Stimulated activated CD4-positive, alpha-beta T cell treated with anti-CD3 and anti-CD28 coated beads, Interleukin-2, amount 100 ng/mL, for 24 hours (primary cell): Measurements from ENCODE around the gene SPATA4.
"Not testable (repeated sequence)": the region's sequence is repeated elsewhere in the genome, so short reads cannot be mapped to it uniquely, and the experiment has no call there.

Experiments used
- DNase-seq, 2 donors: peaks; one replicate each; pipeline ENCODE4 v3.0.0-alpha.2; 2020

SPATA4 gene

DNA sequence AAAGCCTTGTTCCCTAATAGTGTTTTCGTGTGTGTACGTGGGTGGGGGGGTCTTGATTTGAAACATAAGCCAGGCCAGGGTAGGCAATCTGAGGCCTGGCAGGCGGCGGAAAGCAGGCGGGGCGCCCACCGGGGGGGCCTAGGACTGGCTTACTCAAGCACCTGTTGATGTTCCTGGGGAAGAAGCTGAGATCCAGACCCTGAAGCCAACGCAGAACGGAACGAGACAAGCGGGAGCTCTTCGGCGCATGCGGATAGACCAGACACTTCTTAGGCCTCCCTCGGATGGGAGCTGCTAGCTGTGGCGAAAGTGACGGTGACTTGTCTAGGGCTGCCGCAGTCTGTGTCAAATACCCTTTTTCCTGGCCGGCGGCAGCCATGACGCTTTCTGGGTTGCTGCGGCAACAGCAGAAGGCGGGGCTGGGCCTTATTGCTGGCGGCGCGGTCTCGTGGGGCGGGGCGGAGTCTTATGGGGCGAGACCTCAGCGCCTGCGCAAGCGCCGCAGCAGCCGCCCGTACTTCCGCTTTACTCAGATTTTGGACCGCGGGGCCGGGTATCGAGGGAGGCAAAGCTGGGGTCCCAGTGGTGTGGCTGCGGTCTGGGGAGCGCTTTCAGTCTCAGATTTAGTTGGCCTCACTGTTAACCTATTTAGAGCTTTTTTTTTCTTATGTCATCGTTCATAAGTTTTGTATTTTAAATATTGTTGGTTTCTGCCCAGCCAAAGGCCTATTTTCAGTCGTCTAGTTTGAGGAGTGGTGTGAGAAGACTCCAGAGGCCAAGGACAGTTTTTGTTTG is at the start of gene SPATA4:
Gene SPATA4, minus strand, starts transcription at position 402 of the 795 bp plus-strand sequence. Its CDS starts 23 bp downstream, at position 379.
- DNase-seq, result peak; percentile 94 to 95

DNA sequence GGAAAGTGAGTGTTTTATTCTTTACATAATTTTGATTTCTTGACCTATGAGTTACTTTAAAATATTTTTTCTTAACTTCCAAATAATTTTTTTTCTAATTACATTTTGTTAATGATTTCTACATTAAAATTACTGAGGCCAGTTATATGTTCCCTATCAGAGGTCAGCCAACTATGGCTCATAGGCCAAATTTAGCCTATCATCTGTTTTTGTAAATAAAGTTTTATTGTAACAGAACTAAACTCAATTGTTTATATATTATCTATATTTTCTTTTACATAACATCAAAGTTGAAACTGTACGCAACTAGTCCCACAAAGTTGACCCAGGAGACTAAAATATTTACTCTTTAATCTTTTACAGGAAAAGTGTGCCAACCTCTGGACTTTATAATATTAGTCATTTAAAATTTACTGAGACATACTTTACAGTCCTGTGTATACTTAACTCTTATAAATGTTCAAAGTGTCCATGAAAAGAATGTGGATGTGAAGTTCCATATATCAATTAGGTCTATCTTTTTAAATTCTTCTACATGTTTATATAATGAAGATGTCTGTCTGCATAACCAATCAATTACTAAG is 47.5 kb upstream of the SPATA4 start:
- DNase-seq, result no peak

DNA sequence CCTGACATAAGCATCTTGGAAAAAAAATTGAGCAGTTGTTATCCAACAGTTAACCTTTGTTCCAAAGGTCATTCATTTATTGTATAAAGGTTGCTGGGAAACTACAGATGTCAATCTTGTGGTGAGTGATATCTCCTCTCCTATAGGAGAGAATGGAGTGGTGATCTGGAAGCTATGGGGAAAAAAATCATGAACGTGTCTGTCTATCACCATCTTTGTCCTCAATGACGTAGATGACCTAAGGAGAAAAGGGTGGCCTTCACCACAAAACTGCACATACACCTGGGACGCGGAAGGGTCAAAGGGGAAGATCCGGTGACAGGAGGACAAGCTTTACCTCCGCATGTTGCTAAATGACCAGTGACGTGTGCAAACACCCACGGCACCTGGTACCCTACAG is 46.3 kb upstream of the SPATA4 start:
- no peak for DNase-seq

DNA sequence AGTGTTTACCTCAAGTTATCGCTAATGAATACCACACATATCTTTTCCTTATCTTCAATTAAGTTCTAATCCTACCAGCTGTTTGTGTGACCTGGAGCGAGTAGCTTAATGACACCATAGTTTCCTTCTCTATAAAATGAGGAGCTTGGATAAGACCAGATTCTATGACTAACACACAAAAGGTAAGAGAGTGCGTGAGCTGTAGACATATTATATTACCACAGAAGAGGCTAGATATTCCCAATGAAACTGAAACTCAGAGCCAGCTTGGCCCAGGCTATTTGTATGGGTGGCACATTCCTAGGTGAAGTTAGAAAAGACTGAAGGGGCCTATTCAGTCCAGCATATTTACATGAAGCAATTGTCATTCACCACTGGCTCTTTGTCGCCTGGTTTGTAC is 43.4 kb upstream of the SPATA4 start:
- no peak for DNase-seq

DNA sequence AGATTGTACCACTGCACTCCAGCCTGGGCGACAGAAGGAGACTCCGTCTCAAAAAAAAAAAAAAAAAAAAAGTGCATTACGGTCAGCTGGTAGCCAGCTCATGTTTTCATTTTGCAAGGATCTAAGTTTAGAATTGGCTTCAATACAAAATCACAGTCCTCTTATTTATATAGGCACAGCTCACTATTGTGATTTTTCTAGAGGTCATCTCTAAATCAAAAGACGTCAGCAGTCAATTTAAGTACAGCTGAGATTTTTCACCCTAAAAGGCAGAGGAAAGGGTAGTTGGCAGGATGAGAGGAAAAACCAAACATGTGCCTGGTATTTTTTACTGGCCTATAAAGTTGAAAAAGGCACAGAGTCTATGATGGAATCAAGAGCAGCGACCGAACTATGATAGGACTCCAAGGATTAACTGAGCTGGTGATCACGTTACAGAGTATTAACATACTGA is 42.8 kb upstream of the SPATA4 start:
- DNase-seq, result no peak

DNA sequence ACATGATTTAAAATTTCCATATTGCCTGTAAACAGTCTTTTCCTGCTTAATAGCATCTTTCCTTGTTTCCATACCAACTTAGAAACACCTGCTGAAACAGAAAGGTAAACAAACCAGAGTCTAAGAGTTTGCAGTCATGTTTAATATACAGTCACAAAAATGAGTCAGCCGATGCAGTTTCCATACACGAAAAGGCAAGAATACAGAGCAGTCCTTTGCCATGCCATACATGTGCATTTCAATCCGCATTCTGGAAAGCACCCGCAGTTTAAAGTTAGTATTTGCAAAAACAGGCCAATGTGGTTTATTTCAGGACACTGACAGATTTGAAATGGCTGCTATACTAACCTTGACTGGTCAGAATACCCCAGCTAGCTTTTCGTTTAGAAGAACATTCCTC is 41.6 kb upstream of the SPATA4 start:
- no peak for DNase-seq

DNA sequence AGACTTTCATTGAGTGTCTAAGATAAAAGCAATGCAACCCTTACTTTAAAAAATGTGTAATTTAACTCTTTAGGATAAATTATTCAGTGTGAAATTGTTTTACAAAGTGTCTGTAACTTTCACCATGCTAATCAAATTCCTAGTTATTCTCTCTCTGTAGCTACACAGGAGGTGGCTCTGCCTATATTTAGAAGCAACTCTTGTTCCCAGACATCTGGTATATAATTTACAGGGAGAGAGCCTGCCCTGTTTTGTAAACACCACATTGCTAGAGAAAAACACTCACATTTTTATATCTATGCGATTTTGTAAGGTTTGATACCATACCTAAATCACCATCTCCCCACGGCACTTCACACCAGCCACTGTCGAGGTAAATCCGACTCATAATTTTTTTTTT is 35.5 kb upstream of the SPATA4 start:
- DNase-seq, result no peak

DNA sequence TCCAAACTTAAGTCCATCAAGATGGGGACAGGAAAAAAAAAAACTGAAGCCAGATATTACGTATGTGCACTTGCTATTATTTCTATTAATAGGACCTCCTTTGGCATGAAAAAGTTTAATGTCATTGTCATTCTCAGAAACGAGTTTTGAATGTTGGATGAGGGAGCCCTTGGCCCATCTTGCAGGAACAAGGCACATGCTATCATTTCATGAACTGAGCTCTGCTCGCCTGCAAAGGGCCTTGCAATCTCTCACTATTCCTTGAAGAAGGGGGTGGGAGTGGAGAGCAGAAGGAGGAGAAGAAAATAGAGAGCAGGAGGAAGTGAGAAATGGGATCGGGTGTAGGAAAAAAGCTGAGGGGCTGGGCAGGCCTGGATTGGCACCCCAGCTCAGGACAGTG is 34.3 kb upstream of the SPATA4 start:
- DNase-seq, result no peak

DNA sequence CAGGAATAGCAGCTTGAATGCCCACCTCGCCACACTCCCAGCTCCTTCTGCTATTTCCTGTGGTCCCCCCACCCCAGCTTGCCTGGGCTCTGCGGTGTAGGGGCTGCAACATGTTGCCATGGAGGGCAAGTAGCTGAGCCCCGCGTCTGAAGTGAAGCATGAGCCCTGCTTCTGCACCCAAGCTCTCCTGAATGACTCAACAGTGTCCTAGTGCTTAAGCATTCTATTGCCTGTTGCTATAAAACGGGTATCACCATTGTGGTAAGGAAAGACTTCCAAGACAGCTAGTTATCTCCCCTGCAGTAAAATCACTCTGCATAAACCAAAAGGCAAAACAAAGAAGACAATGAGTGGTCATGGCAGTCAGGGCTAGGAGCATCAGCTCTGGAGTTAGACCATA is 31.4 kb upstream of the SPATA4 start:
- no peak for DNase-seq

DNA sequence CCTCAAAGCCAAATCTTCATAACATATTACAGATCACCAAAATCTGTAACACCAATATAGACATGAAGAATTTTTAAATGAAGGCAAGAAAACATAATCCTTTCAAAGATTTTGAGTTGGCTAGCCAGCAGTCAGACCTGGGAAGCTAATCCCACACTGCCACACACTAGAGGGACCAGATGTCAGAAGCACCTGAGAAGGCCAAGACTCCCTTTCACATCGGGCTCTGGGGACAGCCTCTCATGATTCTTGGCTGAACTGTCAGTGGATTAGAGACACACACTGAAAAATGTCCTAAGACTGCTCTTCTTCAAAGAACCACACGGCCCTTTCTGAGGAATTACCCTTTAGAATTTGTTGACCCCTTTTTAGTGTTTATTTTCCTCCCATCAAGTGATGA is 28.2 kb upstream of the SPATA4 start:
- no peak for DNase-seq

DNA sequence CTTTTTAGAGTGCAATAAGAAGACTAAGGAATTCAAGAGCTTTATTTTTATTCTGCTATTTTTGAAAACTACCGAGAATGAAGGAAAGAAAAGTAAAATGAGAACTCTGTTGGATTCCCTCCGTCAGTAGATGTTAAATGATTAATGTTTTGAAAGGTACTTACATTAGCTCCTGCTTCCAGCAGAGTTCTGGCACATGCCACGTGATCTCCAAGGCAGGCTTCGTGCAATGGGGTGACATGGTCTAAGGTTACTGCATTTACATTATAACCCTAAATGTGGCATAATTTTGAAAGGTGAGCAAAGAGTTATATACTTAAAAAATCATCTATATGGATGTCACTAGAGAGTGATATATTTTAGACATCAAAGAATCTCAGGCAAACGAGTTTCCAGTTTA is 26.8 kb upstream of the SPATA4 start:
- DNase-seq, result no peak

DNA sequence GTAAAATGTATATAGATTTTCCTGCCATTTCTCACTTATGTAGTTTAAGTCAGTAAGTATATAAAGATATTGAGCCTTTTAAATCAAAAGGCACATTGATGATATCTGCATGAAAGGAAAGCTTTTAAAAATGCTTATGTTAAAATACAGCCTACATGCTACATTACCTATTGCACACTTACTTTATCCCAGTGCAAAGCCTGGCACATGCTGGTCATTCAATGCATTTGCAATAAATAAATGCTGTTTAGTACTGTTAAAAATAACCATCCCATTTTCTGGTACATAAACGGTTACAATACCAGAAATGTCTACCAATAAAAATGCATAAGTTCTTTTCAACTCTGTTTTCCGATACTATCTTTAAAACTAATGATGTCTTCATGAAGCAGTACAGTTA is 22.1 kb upstream of the SPATA4 start:
- no peak for DNase-seq

DNA sequence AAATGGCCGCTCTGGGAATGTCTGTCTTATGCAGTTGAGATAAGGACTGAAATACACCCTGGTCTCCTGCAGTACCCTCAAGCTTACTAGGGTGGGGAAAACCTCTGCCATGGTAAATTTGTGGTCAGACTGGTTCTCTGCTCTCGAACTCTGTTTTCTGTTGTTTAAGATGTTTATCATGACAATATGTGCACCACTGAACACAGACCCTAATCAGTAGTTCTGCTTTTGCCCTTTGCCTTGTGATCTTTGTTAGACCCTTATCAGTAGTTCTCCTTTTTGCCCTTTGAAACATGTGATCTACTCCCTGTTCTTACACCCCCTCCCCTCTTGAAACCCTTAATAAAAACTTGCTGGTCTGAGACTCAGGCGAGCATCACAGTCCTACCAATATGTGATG is 17.0 kb upstream of the SPATA4 start:
- DNase-seq, result not testable (repeated sequence)

DNA sequence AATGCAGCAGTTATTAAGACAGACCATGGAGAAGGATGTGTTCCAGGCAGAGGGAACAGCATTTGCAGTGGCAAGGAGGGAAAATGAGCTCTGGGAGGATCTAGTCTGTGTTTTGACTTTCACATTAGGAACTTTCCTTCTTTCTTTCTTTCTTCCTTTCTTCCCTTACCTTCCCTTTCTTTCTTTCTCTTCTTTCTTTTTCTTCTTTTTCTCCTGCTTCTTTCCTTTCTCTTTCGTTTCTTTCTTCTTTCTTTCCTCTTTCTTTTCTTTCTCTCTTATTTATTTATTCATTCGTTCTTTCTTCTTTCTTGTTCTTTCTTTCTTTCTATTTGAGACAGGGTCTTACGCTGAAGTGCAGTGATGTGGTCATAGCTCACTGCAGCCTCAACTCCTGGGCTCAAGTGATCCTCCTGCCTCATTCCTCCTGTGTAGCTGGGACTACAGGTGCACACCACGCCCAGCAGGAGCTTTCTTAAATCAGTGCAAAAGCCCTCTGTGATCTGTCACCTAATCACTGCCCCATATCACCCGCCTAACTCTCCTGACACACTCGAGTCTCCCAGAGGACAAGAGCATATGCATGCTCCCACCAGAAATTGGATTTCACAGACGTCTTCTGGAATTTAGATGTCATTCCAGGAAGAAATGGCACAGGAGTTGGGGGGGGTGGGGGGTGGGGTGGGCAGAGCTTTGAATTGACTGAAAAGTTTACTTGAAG is 15.4 kb upstream of the SPATA4 start:
- no peak for DNase-seq

DNA sequence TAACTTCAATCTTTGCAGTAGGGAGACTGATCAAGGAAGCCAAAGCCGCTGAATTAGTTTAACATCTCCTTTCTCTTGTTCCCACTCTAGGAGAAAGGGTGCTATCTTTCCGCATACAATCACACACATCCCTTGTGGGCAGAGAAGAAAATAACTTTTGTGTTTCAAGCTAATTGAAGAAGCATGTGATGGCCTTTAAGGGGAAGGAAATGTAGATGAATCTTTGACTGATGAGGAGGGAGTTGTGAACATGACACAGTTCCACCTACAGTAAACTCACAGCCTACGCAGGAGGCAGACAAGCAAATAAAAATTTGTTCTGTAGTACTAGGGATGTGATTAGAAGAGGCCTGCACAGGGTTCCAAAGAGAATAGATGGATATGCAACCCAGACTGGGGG is 14.7 kb upstream of the SPATA4 start:
- no peak for DNase-seq

DNA sequence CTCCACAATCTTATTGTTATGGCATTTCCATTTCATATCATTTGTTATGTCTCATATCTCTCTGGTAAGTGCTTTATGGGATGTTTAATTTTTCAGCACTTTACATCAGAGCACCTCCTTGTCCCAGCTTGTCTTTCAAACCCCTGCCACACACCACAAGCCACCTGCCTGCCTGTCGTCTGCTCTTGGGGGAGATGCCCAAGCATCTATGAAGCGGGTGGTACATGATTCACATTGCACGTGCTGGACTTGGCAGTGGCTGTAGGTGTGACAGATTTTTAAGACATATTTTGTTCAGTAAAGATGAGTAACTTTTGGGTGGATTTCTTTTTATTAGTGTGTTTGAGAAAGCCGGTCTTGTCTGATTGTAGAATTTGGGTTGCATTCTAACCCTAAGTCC is 14.2 kb upstream of the SPATA4 start:
- DNase-seq, result no peak

DNA sequence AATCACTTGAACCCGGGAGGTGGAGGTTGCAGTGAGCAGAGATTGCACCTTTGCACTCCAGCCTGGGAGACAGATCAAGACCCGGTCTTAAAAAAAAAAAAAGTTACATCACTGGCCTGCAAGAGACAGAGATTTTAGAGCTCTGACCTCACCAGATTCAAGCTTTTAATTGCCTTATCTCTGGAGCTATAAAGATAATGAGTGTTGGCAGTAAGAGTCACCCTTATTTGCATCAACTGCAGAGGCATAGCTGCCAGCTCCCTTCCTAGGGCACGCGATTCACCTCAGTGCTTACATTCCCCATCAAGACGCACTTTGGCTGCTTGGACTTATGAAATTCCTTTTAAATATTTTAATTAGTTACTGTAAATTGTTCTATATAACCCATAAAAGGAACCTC is 12.5 kb upstream of the SPATA4 start:
- no peak for DNase-seq

DNA sequence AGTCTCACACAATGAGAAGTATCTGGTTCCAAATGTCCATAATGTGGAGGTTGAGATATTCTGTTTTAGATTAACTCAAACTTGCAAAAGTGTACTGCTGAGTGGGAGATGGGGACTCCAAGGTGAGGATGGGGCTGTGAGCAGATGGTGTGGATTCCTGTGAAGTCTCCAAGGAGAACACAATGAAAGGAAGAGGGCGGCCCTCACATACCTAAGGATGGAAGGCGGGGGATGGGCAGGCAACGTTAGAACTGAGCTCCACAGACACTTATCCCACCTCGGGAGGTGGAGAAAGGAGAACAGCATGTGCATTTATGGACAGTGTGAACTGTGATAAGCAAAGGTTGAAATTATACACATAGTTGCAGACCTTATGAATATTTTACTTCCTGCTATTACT is 9.9 kb upstream of the SPATA4 start:
- DNase-seq, result no peak

DNA sequence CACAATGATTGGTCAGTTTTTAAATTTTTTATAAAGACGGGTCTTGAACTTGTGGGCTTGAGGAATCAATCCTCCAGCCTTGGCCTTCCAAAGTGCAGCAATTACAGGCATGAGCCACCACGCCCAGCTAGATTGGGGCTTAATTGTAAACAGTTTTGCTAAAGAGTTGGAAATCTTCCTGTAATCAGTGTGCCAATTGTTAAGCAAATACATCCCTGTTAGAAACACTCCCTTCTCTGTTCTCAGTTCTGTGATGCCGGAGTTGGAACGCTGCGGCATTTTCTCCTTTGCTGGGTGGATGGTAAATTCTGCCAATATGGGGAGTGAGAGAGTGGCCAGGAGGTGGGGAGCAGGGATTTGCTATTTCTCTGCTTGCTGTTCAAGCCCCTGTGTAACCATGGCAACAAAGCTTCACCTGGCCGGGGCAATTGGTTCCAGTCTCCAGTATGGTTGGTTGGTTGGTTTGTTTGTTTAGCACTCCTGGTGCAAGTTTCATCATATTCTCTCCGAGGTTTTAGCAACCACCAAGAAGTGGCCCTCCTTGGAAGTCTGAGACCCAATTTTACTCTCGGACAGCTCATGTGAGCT is 3.0 kb upstream of the SPATA4 start:
- DNase-seq, result no peak

DNA sequence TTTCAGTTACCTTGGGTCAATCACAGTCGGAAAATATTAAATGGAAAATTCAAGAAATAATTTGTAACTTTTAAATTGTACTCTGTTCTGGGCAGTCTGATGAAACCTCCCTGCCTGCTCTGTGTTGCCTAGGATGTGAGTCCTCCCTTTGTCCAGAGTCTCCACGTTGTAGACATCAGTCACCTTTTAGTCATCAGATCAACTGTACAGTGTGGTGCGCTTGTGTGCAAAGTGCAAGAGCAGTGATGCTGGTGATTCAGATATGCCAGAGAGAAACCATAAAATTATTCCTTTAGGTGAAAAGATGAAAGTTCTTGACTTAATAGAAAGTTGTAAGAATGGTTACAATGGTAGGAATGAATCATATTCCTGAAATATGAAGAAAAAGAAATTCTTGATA is 1.4 kb downstream of the SPATA4 start:
- DNase-seq, result peak; percentile 47 to 48

DNA sequence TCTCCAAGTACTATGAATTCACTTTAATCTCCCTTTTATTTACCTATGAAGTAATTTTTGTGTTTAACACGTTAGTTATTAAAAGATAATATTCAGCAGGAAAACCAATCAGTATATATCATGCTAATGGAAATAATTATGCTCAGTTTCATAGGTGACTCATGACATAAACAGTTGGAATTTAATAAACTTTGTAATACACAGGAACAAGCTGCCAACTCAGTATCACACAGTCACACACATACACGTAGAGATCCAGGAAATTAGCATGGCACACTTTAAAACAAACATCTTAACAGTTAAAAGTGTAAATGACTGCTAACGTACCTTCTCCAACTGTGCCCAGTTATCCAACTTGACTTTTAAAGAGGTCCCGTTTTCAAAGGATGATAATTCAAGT is 2.3 kb downstream of the SPATA4 start:
- DNase-seq, result no peak

DNA sequence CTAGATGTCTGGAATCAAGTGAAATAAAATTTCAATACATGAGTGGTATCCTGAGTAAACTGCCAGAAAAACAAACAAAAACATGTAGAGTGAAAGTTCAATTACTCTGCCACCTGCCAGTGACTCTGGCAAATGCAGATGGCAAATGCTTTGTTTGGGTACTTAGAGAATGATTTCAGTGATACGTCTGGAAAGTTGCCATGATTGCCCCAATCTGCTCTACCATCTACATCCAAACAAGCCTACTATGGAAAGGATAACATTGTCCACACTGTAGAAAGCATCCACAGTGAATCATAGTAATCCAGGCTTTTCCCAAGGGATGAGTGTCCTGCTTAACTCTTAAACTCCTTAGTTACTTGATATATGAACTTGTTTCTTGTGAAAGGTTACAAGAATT is 3.4 kb downstream of the SPATA4 start:
- DNase-seq, result no peak

DNA sequence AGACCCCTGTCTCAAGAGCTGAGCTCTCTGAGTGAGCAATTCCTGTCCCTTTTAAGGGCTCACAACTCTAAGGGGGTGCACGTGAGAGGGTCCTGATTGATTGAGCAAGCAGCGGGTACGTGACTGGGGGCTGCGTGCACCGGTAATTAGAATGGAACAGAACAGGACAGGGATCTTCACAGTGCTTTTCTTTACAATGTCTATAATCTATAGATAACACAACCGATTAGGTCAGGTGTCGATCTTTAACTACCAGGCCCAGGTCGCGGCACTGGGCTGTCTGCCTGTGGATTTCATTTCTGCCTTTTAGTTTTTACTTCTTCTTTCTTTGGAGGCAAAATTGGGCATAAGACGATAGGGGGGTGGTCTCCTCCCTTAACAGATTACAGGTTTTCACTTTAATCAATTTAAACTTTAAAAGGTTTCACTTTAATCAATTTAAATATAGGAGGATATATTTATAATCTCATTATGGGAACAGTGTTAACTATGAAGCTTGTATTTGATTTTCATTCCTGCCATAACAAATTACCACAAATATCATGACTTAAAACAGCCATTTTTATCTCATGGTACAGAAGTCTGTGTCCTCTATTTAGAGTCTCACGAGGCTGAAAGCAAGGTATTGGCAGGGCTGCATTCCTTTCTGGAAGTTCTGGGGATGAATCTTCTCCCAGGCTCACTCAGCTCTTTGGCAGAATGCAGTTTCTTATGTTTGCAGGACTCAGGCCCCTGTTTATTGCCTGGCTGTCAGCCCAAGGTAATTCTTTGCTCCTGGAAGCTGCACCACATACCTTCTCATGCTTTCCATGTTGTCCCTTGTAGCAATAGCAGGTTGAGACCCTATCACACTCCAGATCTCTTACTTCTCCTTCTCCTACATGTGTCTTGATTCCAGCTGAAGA is 5.2 kb downstream of the SPATA4 start:
- no peak for DNase-seq
